Measurements from ENCODE around the gene TBC1D5.
"Not testable (repeated sequence)": the region's sequence is repeated elsewhere in the genome, so short reads cannot be mapped to it uniquely, and the experiment has no call there.

Gene TBC1D5

DNA sequence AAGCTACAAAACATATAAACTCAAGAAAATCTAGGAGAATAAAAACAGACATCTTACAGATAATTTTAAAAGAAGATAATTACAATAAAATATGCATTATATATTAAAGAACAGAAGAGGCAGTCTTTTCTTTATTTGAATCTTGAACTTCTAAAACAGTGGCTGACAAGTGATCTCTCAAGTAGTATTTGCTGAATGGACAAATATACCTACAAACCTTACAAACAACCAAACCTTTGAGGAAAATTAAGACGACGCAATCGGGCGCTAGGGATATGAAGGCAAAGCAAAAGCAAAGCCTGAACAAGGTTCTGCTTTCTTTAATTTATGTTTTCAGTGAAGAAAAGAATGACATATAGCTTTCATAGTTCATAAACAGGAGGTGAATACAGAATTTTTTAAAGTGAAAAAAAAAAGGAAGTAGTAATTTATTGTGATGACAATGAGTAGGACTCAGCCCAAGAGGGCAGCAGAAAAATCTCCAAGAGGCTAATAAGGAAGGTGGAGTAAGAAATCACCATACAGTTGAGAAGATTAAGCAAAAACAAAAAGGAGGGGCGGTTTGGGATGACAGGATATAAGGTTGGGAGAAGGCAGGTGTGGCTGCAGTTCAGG, 347.8 kb downstream of the TBC1D5 start:
- DNase-seq = no peak

GRCh38 chr3:17392516-17392915, 349.9 kb downstream of the TBC1D5 start:
- not testable (repeated sequence) for DNase-seq

DNA sequence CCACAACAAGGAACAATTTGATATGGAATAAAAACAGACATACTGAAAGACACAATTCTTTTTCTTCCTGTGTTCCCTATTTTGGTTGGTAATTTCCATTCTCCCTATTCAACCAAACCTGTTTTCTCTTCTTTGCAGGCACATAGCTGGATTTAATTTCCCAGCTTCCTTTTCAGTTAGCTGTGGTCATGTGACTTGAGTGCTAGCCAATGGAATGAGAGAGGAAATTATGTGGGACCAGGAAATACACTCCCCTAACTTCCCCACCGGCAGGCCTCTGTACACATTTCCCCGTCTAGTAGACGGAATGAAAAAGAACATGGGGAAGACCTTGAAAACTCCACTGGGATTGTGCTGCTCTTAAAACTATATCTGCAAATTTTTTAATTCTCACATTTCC, 351.6 kb downstream of the TBC1D5 start:
- DNase-seq = no peak

GRCh38 chr3:17387108-17387507, 355.3 kb downstream of the TBC1D5 start:
- no peak for DNase-seq

DNA sequence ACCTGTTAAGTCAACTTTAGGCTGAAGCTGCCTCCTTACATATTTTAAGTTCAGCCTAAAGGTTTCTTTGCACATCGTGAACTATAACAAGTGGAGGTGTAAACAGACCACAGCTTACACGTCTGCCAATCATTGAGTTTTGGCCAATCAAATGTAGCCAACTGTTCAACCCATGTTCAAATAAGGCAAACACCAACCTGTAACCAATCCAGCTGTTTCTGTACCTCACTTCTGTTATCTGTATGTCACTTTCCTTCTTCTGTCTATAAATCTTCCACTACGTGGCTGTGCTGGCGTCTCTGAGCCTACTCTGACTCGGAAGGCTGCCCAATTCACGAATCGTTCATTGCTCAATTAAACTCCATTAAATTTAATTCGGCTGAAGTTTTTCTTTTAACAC, 356.0 kb downstream of the TBC1D5 start:
- DNase-seq = no peak

DNA sequence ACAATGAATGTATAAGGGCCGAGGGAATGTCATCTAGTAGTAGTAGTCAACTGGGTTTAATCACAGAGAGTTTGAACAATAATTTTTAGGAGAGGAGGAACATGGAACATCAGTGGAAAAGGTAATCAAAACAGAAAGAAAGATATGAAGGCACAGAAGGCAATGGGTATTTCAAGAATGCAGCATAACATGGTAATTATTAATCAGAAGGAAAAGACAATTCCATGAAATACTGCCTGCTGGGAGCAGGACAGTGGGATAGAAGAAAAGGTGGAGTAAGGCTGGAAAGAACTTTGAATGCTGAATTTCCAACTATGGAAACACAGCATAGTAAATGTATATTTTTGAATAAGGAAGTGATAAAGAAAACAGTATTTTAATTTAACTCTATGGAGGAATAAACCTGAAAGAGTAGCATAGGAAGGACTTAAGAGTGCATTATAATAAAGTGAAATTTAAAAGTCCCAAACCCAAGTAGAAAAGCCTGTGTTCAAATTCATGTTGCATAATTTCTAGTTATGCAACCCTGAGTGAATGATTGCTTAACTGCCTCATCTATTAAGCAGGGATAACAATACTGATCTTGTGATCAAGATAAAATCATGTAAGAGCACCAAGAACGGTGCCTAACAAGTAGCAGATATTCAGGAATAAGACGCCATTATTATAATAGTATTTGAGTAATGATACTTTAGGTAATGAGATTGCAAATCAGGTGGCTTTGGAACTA, 357.7 kb downstream of the TBC1D5 start:
- no peak for DNase-seq

DNA sequence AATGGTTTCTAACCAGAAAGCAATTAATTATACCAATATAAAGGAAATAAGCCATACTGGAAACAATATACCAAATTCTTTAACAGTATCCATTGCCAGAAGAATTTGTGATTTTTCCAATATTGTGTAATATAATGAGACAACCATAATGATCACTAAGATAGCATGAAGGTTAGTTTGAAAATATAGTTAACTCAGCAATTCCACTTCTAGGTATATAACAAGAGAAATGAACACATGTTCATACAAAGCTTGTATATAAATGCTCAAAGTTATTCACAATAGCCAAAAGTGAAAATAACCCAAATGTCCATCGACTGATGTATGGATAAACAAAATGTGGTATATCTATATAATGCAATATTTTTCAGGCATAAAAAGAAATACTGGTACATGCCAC, 369.1 kb downstream of the TBC1D5 start:
- DNase-seq = no peak

- no peak for DNase-seq
These were observed 369.8 kb downstream of the TBC1D5 start for GRCh38 chr3:17372362-17373210.

GRCh38 chr3:17369973-17370372, 372.5 kb downstream of the TBC1D5 start:
- no peak for DNase-seq

- no peak for DNase-seq
These were observed 375.3 kb downstream of the TBC1D5 start for GRCh38 chr3:17367171-17367570.

DNA sequence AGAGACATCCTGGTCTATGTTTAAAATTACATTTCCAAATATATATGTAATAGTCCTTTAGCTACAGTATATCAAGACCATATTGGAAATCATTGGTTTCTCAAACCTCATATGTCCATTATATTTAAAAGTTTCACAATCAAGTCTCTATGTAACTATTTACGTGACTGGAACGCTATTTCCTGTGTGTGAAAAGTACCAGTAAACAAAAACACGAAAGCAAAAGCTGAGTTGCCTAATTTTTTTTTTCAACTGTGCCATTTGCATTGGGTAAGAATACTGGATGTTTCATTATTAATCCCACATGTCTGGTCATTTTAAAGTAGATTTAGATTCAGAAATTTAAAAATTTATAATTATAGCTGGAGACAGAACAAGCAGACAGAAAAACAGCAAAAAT, 381.4 kb downstream of the TBC1D5 start:
- no peak for DNase-seq

- DNase-seq = no peak
These were observed 382.5 kb downstream of the TBC1D5 start for GRCh38 chr3:17359911-17360310.

DNA sequence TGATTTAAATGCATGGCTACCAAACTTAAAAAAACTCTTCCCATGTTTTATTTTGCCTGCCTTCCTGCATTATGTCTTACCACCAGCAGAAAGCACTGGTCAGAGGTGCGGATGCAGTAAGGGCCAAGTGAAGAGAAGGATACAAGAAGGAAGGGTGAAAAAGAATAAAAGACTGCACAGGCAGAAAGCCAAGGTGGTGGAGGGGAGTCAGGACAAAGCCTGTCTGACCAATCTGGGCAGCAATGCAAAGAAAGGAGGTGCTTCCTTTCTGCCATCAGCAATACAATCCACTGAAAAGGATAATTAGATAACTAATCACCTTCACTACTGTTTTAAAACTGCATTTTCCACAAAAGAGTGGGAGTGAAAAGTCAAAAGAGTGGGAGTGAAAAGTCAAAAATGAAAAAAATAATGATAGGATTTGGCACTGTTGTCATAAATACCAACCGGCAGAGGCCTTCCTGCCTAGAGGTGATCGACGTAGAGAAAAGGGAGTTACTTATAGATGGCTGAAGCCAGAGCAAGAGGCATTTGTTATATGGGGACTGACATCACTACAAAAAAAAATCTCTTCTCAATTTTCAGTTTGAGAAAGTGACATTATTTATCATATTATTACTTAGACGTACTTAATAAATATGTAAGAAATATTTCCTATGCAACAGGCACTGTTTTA, 385.3 kb downstream of the TBC1D5 start:
- no peak for DNase-seq

- no peak for DNase-seq
These were observed 385.8 kb downstream of the TBC1D5 start for GRCh38 chr3:17356585-17356984.

DNA sequence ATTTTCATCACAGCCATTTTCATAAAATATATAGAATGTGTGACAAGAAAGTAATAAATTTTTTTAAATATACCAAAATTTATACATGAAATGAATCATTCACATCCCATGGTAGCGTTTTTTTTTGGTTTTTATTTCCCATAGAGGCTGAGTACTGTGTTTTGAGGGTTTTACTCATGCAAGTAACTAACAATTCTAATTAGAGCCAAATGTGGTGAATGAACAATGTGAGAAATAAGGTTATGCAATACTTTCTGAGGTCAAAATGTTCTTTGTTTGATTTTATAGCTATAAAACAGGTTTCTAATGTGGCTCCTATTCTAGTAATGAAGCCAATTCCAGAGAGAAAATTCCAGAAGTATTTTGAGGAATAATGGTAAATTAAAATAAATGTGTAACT, 386.8 kb downstream of the TBC1D5 start:
- no peak for DNase-seq

DNA sequence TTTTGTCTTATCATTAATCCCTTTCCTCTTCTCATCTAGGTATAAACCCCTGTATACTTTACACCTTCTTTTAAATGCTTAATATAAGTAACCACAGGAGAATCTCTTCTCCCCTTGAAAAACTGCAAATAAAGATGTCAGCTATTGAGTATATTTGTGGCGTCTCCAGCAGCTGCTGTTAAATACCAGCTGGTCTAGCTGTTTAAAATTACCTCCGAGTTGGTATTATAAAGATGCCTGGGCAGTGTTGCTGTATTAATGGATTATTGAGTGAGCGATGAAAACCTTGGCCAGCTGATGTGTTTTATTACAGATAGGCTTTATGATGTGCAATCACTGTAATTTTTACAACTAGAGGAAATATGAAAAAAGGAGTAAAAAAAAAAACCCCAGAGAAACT, 388.1 kb downstream of the TBC1D5 start:
- DNase-seq = no peak

DNA sequence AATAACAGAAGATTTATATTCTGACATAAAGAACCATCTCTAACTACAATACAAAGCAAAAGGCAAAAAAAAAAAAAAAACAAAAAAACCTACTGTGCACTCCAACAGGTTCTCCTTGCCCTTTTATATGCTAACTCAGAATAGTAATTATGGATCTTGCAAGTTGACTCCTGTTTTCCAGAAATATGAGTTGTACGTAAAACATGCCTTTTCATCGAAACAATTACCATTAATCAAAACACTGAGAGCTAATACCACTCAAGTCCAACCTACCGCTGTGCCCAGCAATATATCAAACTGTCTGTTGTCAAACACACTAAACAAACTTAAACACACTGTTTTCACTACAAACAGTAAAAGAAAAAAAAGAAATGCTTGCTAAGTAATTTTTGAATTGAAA, 389.8 kb downstream of the TBC1D5 start:
- peak; percentile 66 for DNase-seq

DNA sequence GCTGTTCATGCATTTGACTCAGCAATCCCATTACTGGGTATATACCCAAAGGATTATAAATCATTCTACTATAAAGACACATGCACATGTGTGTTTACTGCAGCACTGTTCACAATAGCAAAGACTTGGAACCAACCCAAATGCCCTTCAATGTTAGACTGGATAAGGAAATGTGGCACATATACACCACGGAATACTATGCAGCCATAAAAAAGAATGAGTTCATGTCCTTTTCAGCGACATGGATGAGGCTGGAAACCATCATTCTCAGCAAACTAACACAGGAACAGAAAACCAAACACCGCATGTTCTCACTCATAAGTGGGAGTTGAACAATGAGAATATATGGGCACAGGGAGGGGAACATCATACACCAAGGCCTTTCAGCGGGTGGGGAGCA, 391.2 kb downstream of the TBC1D5 start:
- not testable (repeated sequence) for DNase-seq

DNA sequence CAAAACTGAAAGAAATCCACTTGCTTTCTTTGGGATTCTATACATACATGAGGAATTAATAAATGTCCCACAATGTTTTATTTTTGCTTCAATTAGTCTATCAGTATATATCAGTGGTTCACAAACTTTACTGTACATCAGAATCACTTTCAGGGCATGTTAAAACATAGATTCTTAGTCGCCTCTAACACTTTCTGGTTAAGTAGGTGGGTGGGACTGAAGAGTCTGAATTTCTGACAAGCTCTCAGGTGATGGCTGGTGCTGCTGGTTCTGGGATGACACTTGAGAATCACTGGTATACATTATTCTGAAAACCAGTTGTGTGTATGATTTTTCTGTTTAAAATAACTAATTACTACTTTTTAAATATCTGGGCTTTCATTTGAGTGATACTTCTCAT, 393.3 kb downstream of the TBC1D5 start:
- no peak for DNase-seq

DNA sequence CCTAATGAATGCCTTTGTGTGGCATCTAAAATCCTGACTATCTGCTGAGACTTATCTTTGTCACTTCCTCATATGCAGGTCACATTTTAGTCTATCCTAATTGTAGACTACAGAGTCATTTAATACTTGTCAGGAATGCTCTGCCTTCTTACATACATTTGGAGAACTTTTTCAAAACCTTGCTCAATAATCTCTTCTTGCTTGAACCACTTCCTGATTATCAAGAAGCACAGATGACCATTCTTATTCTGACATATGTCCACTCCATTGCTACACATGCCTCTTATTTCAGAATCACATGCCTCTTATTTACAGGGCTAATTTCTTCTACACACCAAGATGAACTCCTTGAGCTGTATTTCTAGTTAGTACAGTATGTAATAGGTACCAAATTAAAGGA, 400.3 kb downstream of the TBC1D5 start:
- no peak for DNase-seq

GRCh38 chr3:17340693-17341092, 401.7 kb downstream of the TBC1D5 start:
- DNase-seq = no peak

DNA sequence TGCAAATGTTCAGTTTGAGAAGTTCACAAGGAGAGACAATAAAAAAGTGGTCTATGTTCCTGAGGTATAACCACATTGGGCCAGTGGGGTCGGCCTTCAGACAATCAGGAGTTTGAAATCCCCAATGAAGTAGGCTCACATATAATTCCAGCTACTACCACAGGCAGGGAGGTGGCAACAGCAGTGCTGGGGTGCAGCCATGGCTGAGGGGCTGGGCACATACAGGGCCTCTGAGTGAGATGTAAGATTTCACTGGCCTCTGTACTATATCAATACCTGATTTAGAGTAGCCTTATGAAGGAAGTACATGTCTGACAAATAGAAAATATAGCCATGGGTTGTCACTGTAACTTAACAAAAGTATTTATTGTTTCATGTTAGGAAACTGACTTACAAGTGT, 402.2 kb downstream of the TBC1D5 start:
- DNase-seq = no peak

- DNase-seq = no peak
These were observed 403.3 kb downstream of the TBC1D5 start for GRCh38 chr3:17339132-17339575.
